WTC11 (cell line): ENCODE data around the gene VPS41. TPM values are rescaled to one million over a fixed set of nuclear protein-coding genes. Genes with fewer than 3 reads are reported as not detected.

Experiments
- ATAC-seq: fragments of 200-7000 bp; cut with Tn5 transposase; 2 replicates; pipeline ENCODE4 v1.10.0; 2021; ENCODE audit warnings: mild to moderate bottlenecking, moderate library complexity
- CTCF ChIA-PET: fragments of 300-600 bp; sonication (Branson Sonifier 250); formaldehyde crosslinking; loops from one replicate; lab custom pipeline; 2021; ENCODE audit warnings: antibody characterized with exemption; lab: Charles Lee
- POLR2A ChIA-PET: fragments of 350-600 bp; sonication (Branson Sonifier 250); formaldehyde crosslinking; loops from one replicate; lab custom pipeline; 2021; ENCODE audit warnings: antibody characterized with exemption; lab: Charles Lee
- DNase-seq: peaks from one replicate; pipeline ENCODE4 v3.0.0; 2021; ENCODE audit warnings: low spot score
- H3K27ac Mint-ChIP-seq: 2 replicates; pipeline ENCODE4 v1.8.0; 2021; ENCODE audit warnings: mixed read lengths
- H3K27me3 Mint-ChIP-seq: 2 replicates; pipeline ENCODE4 v1.8.0; 2021; ENCODE audit warnings: low read depth, mild to moderate bottlenecking, moderate library complexity, mixed read lengths
- H3K36me3 Mint-ChIP-seq: 2 replicates; pipeline ENCODE4 v1.8.0; 2021; ENCODE audit warnings: mixed read lengths
- H3K4me1 Mint-ChIP-seq: 2 replicates; pipeline ENCODE4 v1.8.0; 2022; ENCODE audit warnings: mixed read lengths
- H3K4me3 Mint-ChIP-seq: 2 replicates; pipeline ENCODE4 v1.8.0; 2021; ENCODE audit warnings: mild to moderate bottlenecking, moderate library complexity, mixed read lengths
- H3K9me3 Mint-ChIP-seq: 2 replicates; pipeline ENCODE4 v1.8.0; 2021; ENCODE audit warnings: mixed read lengths
- AFF4 ChIP-seq: sonication (generic); formaldehyde crosslinking; IDR thresholded peaks from 2 replicates; pipeline ENCODE4 v1.8.1; 2023; ENCODE audit warnings: mild to moderate bottlenecking, missing genetic modification reagents, borderline replicate concordance
- ARID4B ChIP-seq: sonication (generic); formaldehyde crosslinking; IDR thresholded peaks from 2 replicates; pipeline ENCODE4 v1.8.0; 2023; ENCODE audit warnings: missing genetic modification reagents, mild to moderate bottlenecking, borderline replicate concordance
- ATF6 ChIP-seq: sonication (generic); formaldehyde crosslinking; IDR thresholded peaks from 2 replicates; pipeline ENCODE4 v1.8.1; 2023; ENCODE audit warnings: mild to moderate bottlenecking, missing genetic modification reagents
- CBFB ChIP-seq: sonication (generic); formaldehyde crosslinking; IDR thresholded peaks from 2 replicates; pipeline ENCODE4 v1.8.1; 2022; ENCODE audit warnings: mild to moderate bottlenecking, low read depth, missing genetic modification reagents
- EMX1 ChIP-seq: fragments of 250-450 bp; sonication (Bioruptor Pico); IDR thresholded peaks from 2 replicates; pipeline ENCODE4 v1.8.0; 2021; ENCODE audit warnings: mild to moderate bottlenecking
- ETV6 ChIP-seq: sonication (generic); formaldehyde crosslinking; IDR thresholded peaks from 2 replicates; pipeline ENCODE4 v1.8.1; 2022; ENCODE audit warnings: mild to moderate bottlenecking, missing genetic modification reagents
- GABPB1 ChIP-seq: sonication (generic); formaldehyde crosslinking; IDR thresholded peaks from 2 replicates; pipeline ENCODE4 v1.8.1; 2023; ENCODE audit warnings: mild to moderate bottlenecking, missing genetic modification reagents
- IRF1 ChIP-seq: sonication (generic); formaldehyde crosslinking; IDR thresholded peaks from 2 replicates; pipeline ENCODE4 v1.8.0; 2023; ENCODE audit warnings: missing genetic modification reagents
- JAZF1 ChIP-seq: fragments of 250-450 bp; sonication (Bioruptor Pico); IDR thresholded peaks from 2 replicates; pipeline ENCODE4 v1.9.0; 2021; ENCODE audit warnings: moderate library complexity, mild to moderate bottlenecking, inconsistent platforms
- KAT7 ChIP-seq: sonication (generic); formaldehyde crosslinking; IDR thresholded peaks from 2 replicates; pipeline ENCODE4 v1.8.1; 2023; ENCODE audit warnings: missing genetic modification reagents, mild to moderate bottlenecking, borderline replicate concordance
- MAX ChIP-seq: sonication (generic); formaldehyde crosslinking; IDR thresholded peaks from 2 replicates; pipeline ENCODE4 v1.8.0; 2022; ENCODE audit warnings: mild to moderate bottlenecking, missing genetic modification reagents
- OVOL2 ChIP-seq: fragments of 250-450 bp; sonication (Bioruptor Pico); IDR thresholded peaks from 2 replicates; pipeline ENCODE4 v1.9.0; 2021; ENCODE audit warnings: mild to moderate bottlenecking, borderline replicate concordance
- PRDM15 ChIP-seq: sonication (generic); formaldehyde crosslinking; IDR thresholded peaks from 2 replicates; pipeline ENCODE4 v1.8.0; 2022; ENCODE audit warnings: missing genetic modification reagents
- RORB ChIP-seq: fragments of 250-450 bp; sonication (Bioruptor Pico); IDR thresholded peaks from 2 replicates; pipeline ENCODE4 v1.9.0; 2021; ENCODE audit warnings: mild to moderate bottlenecking
- SMAD3 ChIP-seq: sonication (generic); formaldehyde crosslinking; IDR thresholded peaks from 2 replicates; pipeline ENCODE4 v1.8.0; 2022; ENCODE audit warnings: missing genetic modification reagents, mild to moderate bottlenecking, borderline replicate concordance
- STAT6 ChIP-seq: sonication (generic); formaldehyde crosslinking; conservative IDR thresholded peaks from 2 replicates; pipeline ENCODE4 v1.8.1; 2023; ENCODE audit warnings: mild to moderate bottlenecking, low read depth, missing genetic modification reagents, moderate library complexity
- USF1 ChIP-seq: sonication (generic); formaldehyde crosslinking; IDR thresholded peaks from 2 replicates; pipeline ENCODE4 v1.8.0; 2022; ENCODE audit warnings: mild to moderate bottlenecking, missing genetic modification reagents
- ZNF232 ChIP-seq: sonication (generic); formaldehyde crosslinking; IDR thresholded peaks from 2 replicates; pipeline ENCODE4 v1.8.0; 2022; ENCODE audit warnings: mild to moderate bottlenecking, missing genetic modification reagents
- total RNA-seq: library from RNA; stranded (reverse); gene quantifications from 3 replicates; pipeline ENCODE4 v1.2.3, GENCODE V29; 2021

VPS41 gene
- total RNA-seq, 1 experiment from 2014 or later = 50.3 TPM

- no peak for TF ChIP-seq OVOL2 (CRISPR knock-in tag)
- TF ChIP-seq MAX (CRISPR knock-in tag) = no peak
- TF ChIP-seq GABPB1 (CRISPR knock-in tag) = no peak
- TF ChIP-seq JAZF1 = no peak
- TF ChIP-seq SMAD3 = no peak
- TF ChIP-seq, all 79 proteins: peak for 0
Observed at GRCh38 chr7:38955892-38956291, 46.9 kb upstream of the VPS41 start (continued).

GRCh38 chr7:38953971-38954370, 45.0 kb upstream of the VPS41 start:
- POLR2A ChIA-PET = no interaction called here
- TF ChIP-seq AFF4 (CRISPR knock-in tag) = no peak
- no peak for TF ChIP-seq EMX1 (CRISPR knock-in tag)
- no peak for TF ChIP-seq ARID4B (CRISPR knock-in tag)
- no peak for TF ChIP-seq PRDM15 (CRISPR knock-in tag)
- TF ChIP-seq IRF1 (CRISPR knock-in tag) = no peak
- no peak for TF ChIP-seq RORB (CRISPR knock-in tag)
- no peak for TF ChIP-seq ATF6 (CRISPR knock-in tag)
- TF ChIP-seq USF1 (CRISPR knock-in tag) = no peak
- TF ChIP-seq ZNF232 (CRISPR knock-in tag) = no peak
- TF ChIP-seq STAT6 (CRISPR knock-in tag) = no peak
- TF ChIP-seq KAT7 (CRISPR knock-in tag) = no peak
- no peak for TF ChIP-seq ETV6 (CRISPR knock-in tag)
- TF ChIP-seq CBFB (CRISPR knock-in tag) = no peak
- TF ChIP-seq, all 79 proteins: peak for 0
- Mint-ChIP-seq H3K4me3 (no peak overlapping the region), H3K4me1 (peaks cover 9% of the 10 kb centered on the region), H3K36me3 (no peaks in the 10 kb centered on the region), H3K27ac (no peak overlapping the region), H3K9me3 (no peaks in the 10 kb centered on the region), H3K27me3 (no peaks in the 10 kb centered on the region)
- no peak for ATAC-seq
- CTCF ChIA-PET = no interaction called here
- no peak for DNase-seq
